NCI-H1930 (cell line): Measurements from ENCODE around the gene C9orf85.
A peak's percentile ranks its signal among the peaks of the same experiment; 100 is the strongest.

Source experiments
- DNase-seq, 2 experiments: peaks; one replicate each; lab custom pipeline; 2025; lab: John Stamatoyannopoulos, UW

C9orf85 gene

DNA sequence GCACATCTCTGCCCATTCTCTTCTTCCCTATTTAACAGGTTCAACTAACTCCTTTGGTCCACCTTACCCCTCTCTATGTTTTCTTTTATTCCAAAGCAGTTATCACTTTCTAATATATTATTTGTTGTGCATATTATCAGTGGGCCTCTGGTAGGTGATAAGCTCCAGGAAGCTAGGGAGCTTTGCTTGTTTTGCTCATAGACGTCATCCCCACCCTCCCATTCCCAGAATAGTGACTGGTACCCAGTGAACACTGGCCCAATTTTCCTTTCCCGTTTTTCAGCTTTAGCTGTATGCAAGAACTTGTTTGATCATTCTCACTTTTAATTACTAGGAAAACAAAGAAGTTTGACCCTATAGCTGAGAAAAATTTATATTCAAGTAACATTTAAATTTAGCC lies 7.4 kb upstream of the C9orf85 start:
- no peak for DNase-seq

DNA sequence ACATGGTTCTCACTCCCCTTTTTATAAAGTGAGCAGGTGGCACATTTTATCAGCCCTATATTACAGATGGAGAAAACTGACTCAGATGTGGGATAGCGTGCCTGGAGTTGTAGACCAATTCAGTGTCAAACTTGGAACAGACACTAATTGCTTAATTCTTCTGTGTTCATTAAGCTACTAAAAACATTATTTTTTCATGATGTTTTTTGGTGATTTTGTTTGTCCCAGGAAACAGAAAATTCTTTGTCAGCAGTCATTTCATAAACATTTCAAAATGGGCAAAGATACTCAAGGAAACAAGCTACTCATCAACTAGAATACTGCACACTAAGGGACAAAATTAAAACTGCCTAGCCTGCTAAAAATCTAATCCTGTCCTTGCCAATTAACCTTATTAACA lies 2.6 kb upstream of the C9orf85 start:
- no peak for DNase-seq

DNA sequence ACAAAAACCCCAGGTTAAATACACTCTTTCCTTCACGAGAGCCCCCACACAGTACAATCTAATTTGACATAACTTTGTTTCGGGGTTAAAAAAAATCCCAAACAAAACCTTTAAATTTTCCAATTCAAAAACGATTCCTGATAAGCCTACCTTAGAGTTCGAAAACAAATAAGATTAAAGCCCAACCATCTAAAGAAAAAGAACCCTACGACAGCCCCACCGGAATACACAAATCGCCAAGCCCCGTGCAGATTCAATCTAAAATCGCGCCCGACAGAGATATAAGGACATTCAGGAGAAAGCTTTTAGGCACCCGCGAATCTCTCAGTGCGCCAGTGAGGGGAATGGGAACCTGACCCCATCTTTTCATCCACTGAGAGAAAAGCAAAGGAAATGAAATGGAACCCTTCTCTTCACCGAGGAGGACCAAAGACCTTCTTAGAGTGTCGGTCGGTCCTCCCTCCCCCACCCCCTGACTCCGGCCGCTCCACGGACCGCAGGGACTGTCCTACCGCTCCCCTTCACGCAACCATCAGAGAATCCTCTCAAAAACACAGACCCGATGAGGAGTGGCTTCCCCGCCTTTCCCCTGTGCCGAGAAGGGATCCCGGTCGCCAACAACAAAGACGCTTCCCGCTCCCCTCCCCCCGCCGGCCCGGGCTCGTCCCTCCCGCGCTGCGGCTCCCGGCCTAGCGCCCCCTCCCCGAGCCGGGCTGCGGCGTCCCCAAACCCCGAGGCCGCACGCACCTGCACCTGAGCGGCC lies 1.4 kb upstream of the C9orf85 start:
- DNase-seq, result peak; percentile 25 to 48

DNA sequence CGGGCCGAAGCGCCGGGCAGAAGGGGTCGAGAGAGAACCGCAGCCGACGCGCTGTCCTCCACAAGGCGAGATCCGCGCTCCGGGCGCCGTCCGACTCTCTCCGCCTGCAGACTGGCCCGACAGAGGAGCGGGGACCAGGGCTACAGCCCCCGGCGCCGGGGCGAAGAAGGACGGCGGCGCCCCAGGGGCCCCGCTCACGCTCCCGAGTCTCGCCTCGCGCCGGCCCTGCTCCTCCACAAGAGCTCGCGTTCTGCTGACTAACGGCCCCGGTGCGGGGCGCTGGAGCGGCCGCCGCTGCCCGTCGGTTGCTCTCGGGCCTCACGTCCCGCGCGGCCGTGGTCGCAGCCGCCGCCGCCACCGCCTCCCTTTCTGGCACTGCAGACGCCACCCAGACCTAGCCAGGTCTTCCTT lies 784 bp upstream of the C9orf85 start:
- no peak for DNase-seq

DNA sequence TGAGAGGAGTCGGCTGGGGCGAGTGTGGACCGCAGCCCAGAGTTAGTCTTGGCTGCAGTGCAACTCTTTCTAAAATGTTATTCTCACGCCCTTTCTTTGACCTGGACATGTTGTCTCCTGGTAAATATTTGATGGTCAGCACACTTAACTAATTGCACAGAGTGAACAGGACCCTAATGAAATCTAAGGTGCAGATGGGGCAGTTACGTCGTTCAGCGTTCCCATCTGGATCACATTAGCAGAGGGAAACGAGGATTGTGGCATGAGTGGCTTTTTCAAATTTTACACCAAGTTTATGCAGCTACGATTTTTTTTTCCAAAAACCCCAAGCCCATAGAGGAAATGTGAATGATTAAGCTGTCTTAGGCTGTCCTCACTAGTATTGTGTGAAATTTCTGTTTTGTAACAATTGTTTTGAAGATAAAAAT lies 483 bp downstream of the C9orf85 start:
- DNase-seq, result no peak

DNA sequence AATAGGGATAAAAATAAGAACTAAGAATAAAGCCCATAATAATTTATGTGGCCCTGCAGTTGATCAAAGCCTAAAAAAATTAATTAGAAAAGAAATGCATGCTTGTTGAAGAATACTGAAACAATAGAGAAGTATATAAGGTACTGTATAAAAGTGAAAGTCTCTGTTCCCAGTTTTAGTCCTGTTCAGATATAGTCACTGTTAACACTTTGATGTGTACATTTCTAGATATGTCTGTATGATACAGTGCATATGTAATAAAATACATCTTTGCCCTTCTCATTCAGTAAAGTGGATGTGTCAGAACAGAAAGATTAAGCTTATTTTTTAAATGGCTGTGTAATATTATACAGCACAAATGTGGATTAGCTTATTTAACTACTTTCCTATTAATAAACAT lies 4.1 kb downstream of the C9orf85 start:
- no peak for DNase-seq

DNA sequence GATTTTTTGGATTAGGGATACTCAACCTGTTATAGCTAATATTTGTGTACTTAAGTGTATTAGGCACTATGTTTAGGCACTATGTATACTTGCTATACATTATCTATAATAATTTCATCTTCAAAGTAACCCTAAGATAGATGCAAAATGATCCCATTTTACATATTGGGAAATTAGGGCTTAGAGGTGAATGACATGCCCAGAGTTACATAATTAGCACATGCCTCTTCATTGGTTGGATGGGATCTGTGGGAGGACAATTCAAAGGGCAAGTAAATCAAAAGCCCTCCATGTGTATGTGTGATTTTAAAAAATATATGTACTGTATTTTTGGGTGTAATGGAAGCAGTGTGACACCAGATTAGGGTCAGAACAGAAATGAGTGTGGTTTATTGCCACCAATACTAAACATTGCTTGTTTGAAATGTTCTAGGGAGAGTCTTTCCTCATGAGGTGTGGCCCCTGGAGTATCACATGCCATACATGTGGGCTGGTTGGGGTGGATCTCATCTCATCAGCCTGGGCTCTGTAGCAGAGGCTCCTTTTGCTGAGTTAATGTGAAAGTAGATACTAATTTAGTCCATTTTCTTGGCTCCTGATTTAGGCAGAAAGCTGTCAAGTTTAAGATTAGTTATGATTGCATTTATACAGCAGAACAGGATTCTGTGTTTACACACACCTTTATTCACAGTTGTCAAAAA lies 5.5 kb downstream of the C9orf85 start:
- DNase-seq, result no peak

DNA sequence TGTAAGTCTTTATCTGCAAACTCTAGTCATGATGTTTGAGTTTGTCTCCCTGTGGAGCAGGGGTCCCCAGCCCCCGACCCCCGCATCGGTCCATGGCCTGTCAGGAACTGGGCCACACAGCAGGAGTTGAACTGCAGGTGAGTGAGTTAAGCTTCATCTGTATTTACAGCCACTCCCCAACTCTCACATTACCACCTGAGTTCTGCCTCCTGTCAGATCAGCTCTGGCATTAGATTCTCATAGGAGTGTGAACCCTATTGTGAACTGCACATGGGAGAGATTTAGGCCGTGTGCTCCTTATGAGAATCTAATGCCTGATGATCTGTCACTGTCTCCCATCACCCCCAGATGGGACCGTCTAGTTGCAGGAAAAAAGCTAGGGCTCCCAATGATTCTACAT lies 7.0 kb downstream of the C9orf85 start:
- DNase-seq, result no peak

DNA sequence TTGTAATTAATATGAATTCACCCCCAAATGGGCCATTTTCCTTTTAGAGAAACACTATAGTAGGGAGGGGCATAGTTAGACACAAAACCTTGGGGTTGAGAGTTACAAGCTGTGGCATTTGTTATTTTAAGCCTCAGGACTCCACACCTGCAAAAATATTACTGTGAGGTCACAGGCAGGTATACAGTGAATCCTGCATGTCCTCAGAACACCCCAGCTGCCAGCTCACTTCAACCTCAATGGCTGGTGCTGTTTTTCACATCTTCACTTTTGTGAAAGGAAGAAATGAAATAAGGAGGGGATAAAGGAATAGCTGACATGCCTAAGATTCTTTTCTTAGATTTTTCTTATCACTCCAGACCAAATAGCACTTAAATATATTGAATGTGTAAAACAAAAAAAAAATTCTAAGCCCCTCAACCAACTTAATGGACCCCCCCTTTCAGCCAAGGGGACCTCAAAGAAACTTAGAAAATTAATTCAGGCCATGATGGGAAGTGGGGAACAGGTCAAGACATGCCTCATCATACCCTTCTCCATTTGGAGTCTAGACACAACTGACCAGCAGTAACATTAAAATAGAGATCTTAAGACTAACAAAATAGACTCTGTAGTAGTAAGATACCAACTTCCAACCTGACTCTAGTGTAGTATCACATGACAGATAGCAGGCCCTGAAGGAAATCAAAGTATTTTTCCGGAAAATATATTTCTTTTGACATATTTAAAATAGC lies 9.2 kb downstream of the C9orf85 start:
- DNase-seq, result no peak

DNA sequence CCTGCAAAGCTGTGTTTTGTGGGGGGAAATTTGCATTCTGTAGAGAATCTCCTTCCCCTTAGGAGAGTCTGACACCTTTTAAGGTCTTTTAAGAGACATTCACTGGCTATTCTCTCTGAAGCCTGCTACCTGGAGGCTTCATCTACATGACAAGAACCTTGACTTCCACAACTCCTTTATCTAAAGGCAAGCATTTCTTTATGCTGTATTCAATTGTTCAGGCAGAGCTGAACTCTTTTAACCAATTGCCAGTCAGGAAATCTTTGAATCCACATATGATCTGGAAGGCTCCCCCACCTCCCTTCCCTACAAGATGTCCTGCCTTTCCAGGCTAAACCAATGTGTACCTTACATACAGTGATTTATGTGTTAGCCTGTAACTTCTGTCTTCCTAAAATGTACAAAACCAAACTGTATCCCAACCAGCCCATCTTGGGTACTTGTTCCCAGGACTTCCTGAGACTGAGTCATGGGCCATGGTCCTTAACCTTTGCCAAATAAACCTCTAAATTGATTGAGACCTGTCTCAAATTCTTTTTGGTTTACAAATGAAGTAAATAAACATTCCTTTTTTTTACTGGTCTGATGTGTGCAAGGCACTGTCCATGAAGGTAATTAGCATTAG lies 9.9 kb downstream of the C9orf85 start:
- no peak for DNase-seq

DNA sequence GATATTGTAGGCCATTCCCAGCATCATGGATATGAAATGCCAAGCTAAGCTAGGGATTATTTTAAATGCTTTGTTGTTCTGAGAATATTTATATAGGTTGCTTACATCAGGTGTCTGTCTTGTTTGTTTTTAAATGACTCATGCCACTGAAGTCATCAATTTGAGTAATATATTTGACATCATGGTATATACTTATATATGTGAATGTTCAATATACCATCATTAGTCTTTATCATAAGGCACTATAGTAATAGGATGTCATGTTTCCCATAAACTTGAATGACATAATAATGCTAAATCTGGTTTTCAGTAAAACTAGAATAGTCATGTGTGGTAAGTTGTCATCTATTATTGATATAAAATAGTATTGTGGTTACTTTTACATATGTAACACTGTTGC lies 13.1 kb downstream of the C9orf85 start:
- DNase-seq, result no peak

DNA sequence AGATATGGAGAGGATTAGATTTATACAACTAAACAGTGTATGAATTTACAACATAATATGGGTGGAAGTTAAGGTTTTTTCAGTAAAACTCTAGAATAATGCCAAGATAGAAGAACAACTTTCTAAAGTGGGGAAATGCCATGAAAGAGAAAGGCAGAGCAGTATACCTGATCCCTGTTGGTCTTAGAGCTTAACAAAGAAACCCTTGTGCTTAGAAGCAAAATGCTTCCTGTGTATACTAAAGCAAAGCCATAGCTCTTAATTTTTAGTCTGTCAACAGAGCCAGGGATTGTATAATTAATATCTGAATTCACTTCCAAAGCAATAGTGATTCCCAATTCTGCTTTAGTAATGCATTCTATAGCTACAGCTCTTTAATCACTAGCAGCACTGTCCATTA lies 14.4 kb downstream of the C9orf85 start:
- no peak for DNase-seq

DNA sequence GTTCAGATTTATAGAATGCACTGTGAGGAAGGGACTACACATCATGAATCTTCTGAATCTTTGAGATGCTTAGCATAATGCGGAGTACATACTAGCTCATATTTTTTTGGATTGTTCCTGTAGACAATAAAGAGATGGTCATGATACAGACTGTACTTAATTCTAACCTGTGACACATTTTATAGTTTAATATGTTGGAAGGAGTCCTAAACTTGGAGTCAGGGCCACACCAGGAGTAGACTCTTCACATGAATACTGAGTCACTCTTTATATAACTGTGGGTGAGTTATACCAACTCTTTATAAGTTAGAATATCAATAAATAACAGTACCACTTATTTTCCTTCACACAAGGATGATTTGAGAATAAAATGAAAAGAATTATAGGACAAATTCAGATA lies 16.9 kb downstream of the C9orf85 start:
- no peak for DNase-seq

DNA sequence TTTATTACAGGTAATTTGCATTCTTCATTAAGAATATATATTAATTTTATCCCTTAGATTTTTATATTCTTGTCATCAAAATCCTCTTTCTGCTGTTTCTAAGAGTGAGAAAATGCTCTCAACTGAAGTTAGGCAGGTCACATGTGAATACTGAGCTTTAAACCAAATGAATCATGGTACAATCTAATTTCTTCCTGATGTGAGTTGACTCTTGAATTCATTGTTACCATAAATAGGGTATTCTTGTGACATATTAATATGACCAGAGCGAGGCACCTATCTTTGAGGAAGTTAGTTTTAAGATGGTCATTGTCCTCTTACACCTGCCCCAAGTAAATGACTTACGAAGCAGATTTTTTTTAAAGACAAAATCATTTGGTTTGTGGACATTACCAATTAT lies 17.4 kb downstream of the C9orf85 start:
- no peak for DNase-seq

DNA sequence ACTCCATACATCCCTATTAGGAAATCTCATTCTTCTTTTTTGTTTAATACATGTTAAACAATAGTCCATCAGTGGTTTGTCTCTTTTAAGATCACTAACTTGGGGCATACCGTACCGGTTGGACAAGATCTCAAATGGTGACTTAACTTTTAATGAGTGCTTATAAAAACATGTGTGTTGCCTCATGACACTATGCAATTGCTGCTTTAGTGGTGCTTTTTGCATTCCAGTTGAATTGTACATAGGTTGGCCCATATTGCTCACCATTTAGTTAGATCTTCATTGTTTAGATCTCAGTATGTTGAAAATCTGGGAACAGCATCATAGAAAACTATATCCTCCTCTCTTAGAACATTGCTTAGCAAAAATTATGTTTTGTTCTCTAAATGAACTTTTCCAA lies 17.8 kb downstream of the C9orf85 start:
- no peak for DNase-seq

DNA sequence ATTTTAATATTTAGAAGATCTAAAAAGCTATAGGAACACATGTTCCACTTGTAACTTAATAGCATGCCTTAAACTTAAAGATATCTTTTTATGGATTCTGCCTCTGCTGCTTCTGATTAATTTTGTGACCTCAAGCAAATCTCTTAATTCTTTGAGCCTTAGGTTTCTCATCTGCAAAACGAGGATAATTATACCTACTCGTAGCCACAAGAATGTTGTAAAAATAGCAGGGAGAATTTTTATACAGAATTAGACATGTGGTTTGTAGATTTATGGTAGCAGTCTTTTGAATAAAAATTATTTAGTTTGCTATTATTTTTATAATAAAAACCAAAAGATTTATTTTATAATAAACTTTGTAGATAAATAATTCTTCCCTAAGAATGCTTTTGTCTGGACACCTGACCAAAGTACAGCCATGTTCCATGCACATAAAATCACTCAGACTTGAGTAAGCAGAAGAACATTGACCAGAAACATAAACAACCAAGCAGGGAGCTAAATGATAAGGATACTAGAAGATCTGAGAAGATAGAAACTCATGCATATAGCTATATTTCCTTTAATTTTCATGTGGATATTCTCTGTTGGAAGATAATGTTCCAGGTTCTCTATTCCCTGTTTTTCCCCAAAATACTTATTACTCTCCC lies 18.5 kb downstream of the C9orf85 start:
- DNase-seq, result no peak

DNA sequence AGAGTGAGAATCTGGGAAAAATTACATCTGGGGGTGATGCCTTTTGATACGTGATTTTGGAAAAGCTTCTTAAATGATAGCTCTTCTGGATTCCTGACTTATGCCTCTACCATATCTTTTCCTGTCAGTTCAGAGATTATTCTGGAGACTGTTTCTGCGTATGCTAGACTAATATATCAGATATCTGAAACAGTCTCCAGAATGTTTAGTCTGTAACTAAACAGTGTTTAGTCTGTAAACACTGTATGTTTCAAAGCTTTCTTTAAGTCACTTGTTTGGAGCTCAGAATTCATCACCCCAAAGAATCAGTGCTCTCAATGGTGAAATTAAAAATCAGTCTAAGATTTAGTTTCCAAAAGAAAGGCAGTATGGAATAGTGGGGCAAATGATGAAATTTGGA lies 19.7 kb downstream of the C9orf85 start:
- DNase-seq, result no peak

DNA sequence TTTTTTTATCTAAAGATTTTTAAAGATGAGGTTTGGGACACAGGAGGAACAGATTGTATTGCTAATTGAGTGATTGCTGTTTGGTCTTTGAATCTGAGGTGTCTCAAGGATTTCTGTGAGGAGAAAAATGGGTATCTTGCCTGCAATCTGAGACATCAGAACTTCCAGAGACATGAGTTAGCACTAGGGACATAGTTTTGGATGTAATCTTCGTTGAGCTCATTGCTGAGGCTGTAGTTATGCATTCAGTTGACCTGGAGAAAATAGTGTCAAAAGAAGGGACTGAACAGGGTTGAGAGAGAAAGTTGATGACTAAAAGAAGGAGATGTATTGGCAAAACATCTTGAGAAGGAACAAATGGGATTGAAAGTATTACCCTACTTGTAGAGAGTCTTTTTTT lies 24.6 kb downstream of the C9orf85 start:
- DNase-seq, result no peak

DNA sequence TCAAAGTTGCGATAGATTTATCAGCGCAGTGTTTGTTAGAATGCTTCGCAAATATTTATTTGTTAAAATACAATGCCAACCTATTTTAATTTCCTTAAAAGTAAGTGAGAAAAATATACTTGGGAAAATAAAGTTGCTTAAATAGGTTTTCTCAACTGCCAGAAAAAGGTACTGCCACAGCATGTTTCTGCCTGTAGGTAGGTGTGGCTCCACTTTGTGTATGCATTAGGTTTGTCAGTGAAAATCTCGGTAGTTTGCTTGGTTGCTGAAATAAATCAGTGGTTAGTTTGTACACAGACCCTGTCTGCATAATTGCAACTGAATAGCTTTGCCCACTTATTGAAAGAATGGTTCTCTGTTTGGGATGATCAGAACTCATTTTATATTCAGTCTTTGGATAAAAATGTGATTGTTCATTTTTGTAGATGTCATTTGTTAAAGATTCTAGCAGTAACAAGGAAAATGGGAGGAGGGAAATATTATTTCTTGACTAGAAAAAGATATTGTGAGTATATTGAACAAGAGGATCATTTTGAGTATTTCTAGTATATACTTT lies 25.7 kb downstream of the C9orf85 start:
- DNase-seq, result no peak

DNA sequence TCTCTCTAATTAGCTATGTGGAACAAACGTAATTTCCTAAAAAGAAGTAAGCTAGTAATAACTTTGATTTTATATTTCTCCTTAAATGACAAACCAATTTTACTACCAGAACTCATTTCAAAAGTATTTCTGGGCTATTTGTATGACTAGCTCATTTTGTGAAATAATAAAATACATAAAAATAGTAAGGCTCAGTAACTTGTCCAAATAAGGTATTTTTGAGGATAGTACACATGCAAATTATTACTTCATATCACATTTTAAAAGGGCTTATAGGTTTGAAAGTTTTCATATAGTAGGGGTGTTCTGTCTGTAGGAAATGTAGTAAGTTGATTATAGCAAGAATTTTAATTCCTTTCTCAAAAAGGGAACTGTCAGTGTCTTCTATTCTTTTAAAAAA lies 26.5 kb downstream of the C9orf85 start:
- DNase-seq, result no peak

DNA sequence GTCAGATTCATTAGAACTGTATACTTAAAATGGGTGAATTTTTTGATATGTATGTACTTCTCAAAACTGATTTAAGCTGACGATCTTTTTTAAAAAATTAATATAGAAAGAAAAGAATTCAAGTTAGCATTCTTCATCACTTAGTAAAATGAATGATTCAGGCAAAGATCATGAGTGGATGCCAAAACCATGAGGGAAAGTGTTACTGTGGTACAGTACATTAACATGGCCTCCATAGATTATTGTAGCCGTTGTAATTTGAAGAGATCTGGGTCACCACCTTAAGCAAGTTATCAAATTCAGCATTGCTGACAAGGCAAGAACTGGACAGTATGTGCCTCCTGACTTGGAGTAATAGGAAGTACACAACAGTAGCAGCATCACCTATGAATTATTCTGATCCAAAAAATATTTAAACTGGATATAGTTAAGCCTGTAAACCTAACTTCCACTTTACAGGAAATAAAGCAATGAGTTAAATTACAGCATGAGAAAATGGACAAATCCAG lies 29.7 kb downstream of the C9orf85 start:
- DNase-seq, result no peak
